CD4-positive, alpha-beta T cell (primary cell): ENCODE data around the gene INPP4A. TPM values are rescaled to one million over a fixed set of nuclear protein-coding genes. Genes with fewer than 3 reads are reported as not detected.

ENCODE experiments used
- ATAC-seq: fragments of 200-7000 bp; cut with Tn5 transposase; one replicate; pipeline ENCODE4 v1.10.0; 2022; ENCODE audit warnings: mild to moderate bottlenecking; ENCODE audit not compliant: poor library complexity
- CTCF ChIA-PET: fragments of 350-600 bp; sonication (Branson Sonifier 250); formaldehyde crosslinking; loops from one replicate; lab custom pipeline; 2021; ENCODE audit warnings: antibody characterized with exemption, inconsistent platforms; lab: Charles Lee
- POLR2A ChIA-PET: fragments of 350-600 bp; sonication (Branson Sonifier 250); formaldehyde crosslinking; loops from one replicate; lab custom pipeline; 2021; ENCODE audit warnings: antibody characterized with exemption, inconsistent platforms; lab: Charles Lee
- DNase-seq, 14 experiments: peaks; one replicate each; pipeline ENCODE4 v3.0.0-alpha.2; 2013 to 2020; ENCODE audit warnings: mixed read lengths in 2 of 14
- H3K27ac ChIP-seq, 2 donors: one replicate each; pipeline versions ENCODE4 v1.5.1 to v1.7.0; 2013; ENCODE audit warnings: low read length in 2 of 2, low read depth in 1 of 2, mild to moderate bottlenecking in 1 of 2
- H3K27me3 ChIP-seq, 2 experiments: 1 replicate in 1 of 2; 2 replicates in 1 of 2; pipeline versions ENCODE4 v1.6.1 to v1.7.0; 2013; ENCODE audit warnings: low read length in 2 of 2, control low read depth in 1 of 2, mild to moderate bottlenecking in 1 of 2, moderate library complexity in 1 of 2; ENCODE audit not compliant: insufficient read depth in 2 of 2, control insufficient read depth in 1 of 2
- H3K36me3 ChIP-seq: one replicate; pipeline ENCODE4 v1.6.1; 2013; ENCODE audit warnings: low read length, control low read depth; ENCODE audit not compliant: insufficient read depth
- H3K4me1 ChIP-seq: one replicate; pipeline ENCODE4 v1.6.1; 2013; ENCODE audit warnings: low read length, control low read depth; ENCODE audit not compliant: insufficient read depth
- H3K4me3 ChIP-seq: one replicate; pipeline ENCODE4 v1.5.1; 2013; ENCODE audit warnings: mild to moderate bottlenecking, low read length, moderate library complexity
- H3K9me3 ChIP-seq, 2 experiments: 1 replicate in 1 of 2; 2 replicates in 1 of 2; pipeline versions ENCODE4 v1.6.1 to v1.7.0; 2013; ENCODE audit warnings: low read length in 2 of 2, mild to moderate bottlenecking in 2 of 2, control low read depth in 1 of 2, moderate library complexity in 1 of 2; ENCODE audit not compliant: control insufficient read depth in 1 of 2, insufficient read depth in 1 of 2
- H3K27ac Mint-ChIP-seq: one replicate; pipeline ENCODE4 v1.8.0; 2020; ENCODE audit warnings: mixed read lengths
- H3K27me3 Mint-ChIP-seq: one replicate; pipeline ENCODE4 v1.8.0; 2021; ENCODE audit warnings: mixed read lengths
- H3K36me3 Mint-ChIP-seq: one replicate; pipeline ENCODE4 v1.8.0; 2021; ENCODE audit warnings: low read depth, mixed read lengths
- H3K4me1 Mint-ChIP-seq: one replicate; pipeline ENCODE4 v1.8.0; 2021; ENCODE audit warnings: low read depth, mixed read lengths
- H3K4me3 Mint-ChIP-seq: one replicate; pipeline ENCODE4 v1.8.0; 2020; ENCODE audit warnings: mild to moderate bottlenecking, mixed read lengths
- H3K9me3 Mint-ChIP-seq: one replicate; pipeline ENCODE4 v1.8.0; 2020; ENCODE audit warnings: mixed read lengths
- CTCF ChIP-seq: fragments of 200-600 bp; IDR thresholded peaks from one replicate; pipeline ENCODE4 v1.8.0; 2022; ENCODE audit warnings: antibody characterized with exemption, mild to moderate bottlenecking
- intact Hi-C, 2 experiments: fragments of 100-400 bp; cut with DNase I in 1 of 2; cut with micrococcal nuclease in 1 of 2; formaldehyde crosslinking; loops; one replicate each; pipeline versions ENCODE4 v1.15.1 to v1.9.0; 2023 to 2025; cut with DNase I, micrococcal nuclease
- total RNA-seq, 174 experiments: library from RNA in 2 of 174; stranded (reverse) in 2 of 174; gene quantifications; one replicate each; pipeline ENCODE4 v1.2.3 and lab custom pipeline; 2021 to 2026

The INPP4A gene
- total RNA-seq, 2 experiments from 2014 or later: 86.4 to 89.2 TPM

GRCh38 chr2:98480598-98480997, 35.9 kb downstream of the INPP4A start:
- Mint-ChIP-seq H3K36me3 (peaks cover 8% of the 10 kb centered on the region), H3K9me3 (no peaks in the 10 kb centered on the region), H3K27me3 (no peaks in the 10 kb centered on the region), H3K4me1 (peaks cover 100% of the 10 kb centered on the region), H3K4me3 (peak overlapping the region; percentile 62), H3K27ac (peak overlapping the region; percentile 72)
- ChIA-PET CTCF (interaction anchor here (1.5 to 2.5 kb wide), 3 partner anchors 16 to 34 kb away, joined by 3 to 11 read pairs (median 10); no protein-coding TSS in a partner anchor), POLR2A (interaction anchor here (1.2 to 3.0 kb wide), 4 partner anchors 15 to 34 kb away, joined by 4 to 53 read pairs (median 6); no protein-coding TSS in a partner anchor)
- H3K4me3 ChIP-seq: no peak overlapping the region
- H3K4me1 ChIP-seq: peaks cover 97% of the 10 kb centered on the region
- DNase-seq (peak in 1 of 14 experiments; percentile 32), ATAC-seq (no peak)
- TF ChIP-seq CTCF: no peak
- H3K27ac ChIP-seq: peak overlapping the region; percentile 27 to 69
- H3K9me3 ChIP-seq: no peaks in the 10 kb centered on the region
- H3K27me3 ChIP-seq: no peaks in the 10 kb centered on the region
- H3K36me3 ChIP-seq: peaks cover 12% of the 10 kb centered on the region
- intact Hi-C loops: loop anchor here in 1 of 2 experiments (5.0 kb wide), 1 partner anchor 37 kb away; no protein-coding TSS in a partner anchor

GRCh38 chr2:98482362-98482761, 37.7 kb downstream of the INPP4A start:
- H3K27me3 ChIP-seq: no peaks in the 10 kb centered on the region
- Mint-ChIP-seq H3K4me1 (peaks cover 100% of the 10 kb centered on the region), H3K27ac (peak overlapping the region; percentile 72), H3K27me3 (no peaks in the 10 kb centered on the region), H3K9me3 (no peaks in the 10 kb centered on the region), H3K4me3 (peak overlapping the region; percentile 16), H3K36me3 (peaks cover 4% of the 10 kb centered on the region)
- ATAC-seq (no peak), DNase-seq (peak in 1 of 14 experiments; percentile 31)
- ChIA-PET CTCF (interaction anchor here (1.1 to 2.2 kb wide), 2 partner anchors 11 to 24 kb away, joined by 3 to 7 read pairs; no protein-coding TSS in a partner anchor), POLR2A (interaction anchor here (1.2 to 2.7 kb wide), 4 partner anchors 8 to 31 kb away, joined by 3 to 11 read pairs (median 4); no protein-coding TSS in a partner anchor)
- peaks cover 93% of the 10 kb centered on the region for H3K4me1 ChIP-seq
- H3K4me3 ChIP-seq: no peak overlapping the region
- peaks cover 3% of the 10 kb centered on the region for H3K36me3 ChIP-seq
- intact Hi-C loops: loop anchor here in 1 of 2 experiments (5.0 kb wide), 1 partner anchor 35 kb away; no protein-coding TSS in a partner anchor
- TF ChIP-seq CTCF: no peak
- H3K27ac ChIP-seq: peak overlapping the region in 1 of 2 donors; percentile 29
- H3K9me3 ChIP-seq: no peaks in the 10 kb centered on the region

DNA sequence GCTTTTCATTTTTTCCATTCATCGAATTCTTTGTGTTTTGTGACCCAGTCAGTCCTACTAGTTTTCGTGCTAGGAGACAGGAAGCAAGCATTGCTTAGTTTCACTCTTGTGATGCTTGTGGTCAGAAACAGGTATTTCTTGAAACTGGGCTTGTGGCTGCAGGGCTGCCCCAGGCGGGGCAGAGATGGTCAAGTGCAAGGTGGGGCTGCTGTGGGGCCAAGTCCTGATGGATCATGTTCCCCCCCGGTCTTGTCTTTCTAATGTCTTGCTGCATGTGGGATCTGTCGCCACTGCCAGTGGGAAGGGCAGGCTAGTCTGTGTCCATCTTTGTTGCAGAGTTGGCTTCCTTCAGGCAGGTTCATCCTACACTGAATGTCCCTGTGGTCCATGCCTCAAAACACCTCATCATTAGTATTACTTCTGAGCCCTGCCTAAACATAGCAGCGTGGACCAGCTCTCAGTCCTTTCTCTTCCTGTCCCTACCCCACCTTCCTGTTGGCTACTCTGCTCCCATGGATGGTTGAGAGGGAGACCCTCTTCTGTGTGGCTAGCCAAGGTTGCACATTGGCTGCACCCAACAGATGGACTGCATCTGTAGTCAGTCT, 38.7 kb downstream of the INPP4A start:
- intact Hi-C loops: loop anchor here in 1 of 2 experiments (5.0 kb wide), 1 partner anchor 34 kb away; no protein-coding TSS in a partner anchor
- Histone ChIP-seq H3K4me3 (peak overlapping the region; percentile 4), H3K9me3 (no peaks in the 10 kb centered on the region), H3K36me3 (no peaks in the 10 kb centered on the region), H3K27ac (peak overlapping the region in 1 of 2 donors; percentile 32), H3K27me3 (no peaks in the 10 kb centered on the region), H3K4me1 (peaks cover 93% of the 10 kb centered on the region)
- H3K4me3 Mint-ChIP-seq: peak overlapping the region; percentile 59
- POLR2A ChIA-PET: interaction anchor here (1.2 to 2.7 kb wide), 4 partner anchors 9 to 32 kb away, joined by 3 to 11 read pairs (median 4); no protein-coding TSS in a partner anchor
- TF ChIP-seq CTCF: no peak
- H3K4me1 Mint-ChIP-seq: peaks cover 100% of the 10 kb centered on the region
- CTCF ChIA-PET: no interaction called here
- peaks cover 4% of the 10 kb centered on the region for H3K36me3 Mint-ChIP-seq
- H3K27me3 Mint-ChIP-seq: no peaks in the 10 kb centered on the region
- DNase-seq (peak in 4 of 14 experiments; percentile 17 to 50 (median 42)), ATAC-seq (no peak)
- H3K27ac Mint-ChIP-seq: peak overlapping the region; percentile 72
- no peaks in the 10 kb centered on the region for H3K9me3 Mint-ChIP-seq
